HG03571 (cell line): ENCODE results near the gene BPIFB6.

Source experiments
- ATAC-seq: cut with Tn5 transposase; IDR thresholded peaks from one replicate; pipeline ENCODE4 v1.9.1; 2021; ENCODE audit not compliant: unreplicated experiment

BPIFB6 gene, protein sequence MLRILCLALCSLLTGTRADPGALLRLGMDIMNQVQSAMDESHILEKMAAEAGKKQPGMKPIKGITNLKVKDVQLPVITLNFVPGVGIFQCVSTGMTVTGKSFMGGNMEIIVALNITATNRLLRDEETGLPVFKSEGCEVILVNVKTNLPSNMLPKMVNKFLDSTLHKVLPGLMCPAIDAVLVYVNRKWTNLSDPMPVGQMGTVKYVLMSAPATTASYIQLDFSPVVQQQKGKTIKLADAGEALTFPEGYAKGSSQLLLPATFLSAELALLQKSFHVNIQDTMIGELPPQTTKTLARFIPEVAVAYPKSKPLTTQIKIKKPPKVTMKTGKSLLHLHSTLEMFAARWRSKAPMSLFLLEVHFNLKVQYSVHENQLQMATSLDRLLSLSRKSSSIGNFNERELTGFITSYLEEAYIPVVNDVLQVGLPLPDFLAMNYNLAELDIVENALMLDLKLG

DNA sequence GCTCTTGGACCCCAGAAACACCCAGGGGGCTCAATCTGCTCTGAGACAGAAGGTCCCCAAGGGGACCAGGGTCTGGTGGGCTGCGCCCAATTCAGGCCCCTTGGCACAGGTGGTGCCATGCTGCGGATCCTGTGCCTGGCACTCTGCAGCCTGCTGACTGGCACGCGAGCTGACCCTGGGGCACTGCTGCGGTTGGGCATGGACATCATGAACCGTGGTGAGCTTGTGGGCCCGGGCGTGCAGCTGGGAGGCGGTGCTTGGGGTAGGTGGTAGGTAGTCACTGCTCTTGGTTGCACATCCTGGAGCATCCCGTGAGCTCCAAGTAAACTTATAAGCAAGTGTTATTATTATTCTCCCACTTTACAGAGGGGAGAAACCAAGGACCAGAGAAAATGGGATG is at the start of gene BPIFB6:
Gene BPIFB6, plus strand, starts transcription at position 118 of the 400 bp plus-strand sequence. Its CDS starts 0 bp downstream, at position 118.
- ATAC-seq, result no peak

DNA sequence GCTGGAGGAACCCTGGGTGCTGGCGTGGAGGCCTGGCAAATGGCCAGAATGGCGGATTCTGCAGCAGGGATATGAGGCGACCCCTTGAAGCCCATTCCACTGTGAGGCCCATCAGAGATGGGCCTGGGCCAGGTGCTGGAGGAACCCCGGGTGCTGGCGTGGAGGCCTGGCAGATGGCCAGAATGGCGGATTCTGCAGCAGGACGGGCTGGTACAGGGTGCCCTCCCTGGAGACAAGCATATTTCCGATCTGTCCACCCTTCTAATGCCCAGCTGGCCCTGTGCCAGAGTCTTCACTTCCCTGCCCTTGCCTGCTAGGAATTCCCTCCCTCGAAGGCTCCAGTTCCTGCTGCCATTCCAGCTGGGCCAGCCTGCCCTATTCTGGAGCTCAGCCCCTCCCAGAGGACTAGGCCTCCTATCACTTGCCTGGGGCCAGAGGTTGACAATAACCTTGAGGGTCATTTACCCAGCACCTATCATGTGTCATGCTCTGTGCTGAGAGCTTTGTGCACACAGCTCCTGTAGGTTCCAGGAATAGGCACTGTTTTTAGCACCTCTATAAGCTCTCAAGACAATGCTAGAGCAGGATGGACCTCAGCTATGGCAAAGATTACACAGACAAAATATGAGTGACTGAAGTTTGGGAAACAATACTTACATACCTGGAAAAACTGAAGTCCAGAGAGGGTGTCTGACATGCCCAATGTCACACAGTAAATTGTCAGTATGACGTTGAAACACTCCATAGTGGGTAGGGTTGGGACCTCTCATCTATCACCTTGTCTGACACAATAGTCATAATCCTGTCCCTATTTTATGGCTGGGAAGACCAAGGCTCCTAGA is 48.6 kb upstream of the BPIFB6 start:
- ATAC-seq, result no peak

DNA sequence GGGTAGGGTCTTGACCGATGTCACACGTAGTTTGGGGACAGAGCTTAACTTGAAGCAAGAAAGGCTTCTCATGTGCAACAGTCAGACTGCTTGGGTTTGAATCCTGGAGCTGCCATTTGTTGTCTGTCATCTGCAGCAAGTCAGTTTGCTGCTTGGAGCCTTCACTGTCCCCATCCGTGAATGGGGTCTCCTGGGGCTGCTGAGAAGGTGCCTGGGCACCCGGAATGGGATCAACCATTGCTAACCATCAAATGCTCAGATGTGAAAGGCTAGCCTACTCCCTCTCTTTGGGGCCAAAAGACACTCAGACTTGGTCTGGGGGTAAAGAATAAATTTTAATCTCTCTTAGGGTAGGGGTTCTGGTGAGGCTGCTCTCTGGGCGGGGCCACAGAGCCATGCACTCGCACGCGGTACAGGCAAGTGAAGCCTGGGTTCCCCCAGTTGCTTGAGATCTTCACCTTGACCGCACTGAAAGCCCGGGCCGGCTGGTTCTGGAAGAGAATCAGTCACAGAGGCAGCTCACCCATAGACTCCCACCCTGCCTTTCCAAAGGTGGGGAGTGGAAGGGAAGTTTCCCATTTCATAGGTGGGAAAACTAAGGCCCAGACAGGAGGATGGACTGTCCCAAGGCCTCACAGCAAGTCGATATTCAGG is 47.9 kb upstream of the BPIFB6 start:
- ATAC-seq, result no peak

DNA sequence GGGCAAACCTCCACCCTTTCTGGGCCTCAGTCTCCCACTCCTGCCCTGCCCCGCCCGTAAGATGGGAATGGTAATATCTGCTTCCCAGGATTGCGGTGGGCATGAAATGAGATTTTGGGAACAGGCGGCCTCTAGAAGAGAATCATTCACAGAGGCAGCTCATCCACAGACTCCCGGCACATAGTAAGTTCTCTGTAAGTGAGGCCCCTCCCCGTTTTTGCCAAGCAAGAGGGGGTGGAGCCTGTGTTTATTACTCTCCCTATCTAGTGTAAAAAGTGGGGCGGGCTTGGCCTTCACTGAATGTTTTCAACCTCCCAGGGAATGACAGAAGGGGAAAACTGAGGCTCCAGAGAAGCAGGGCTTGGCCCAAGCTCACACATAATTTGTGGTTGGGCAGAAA is 47.3 kb upstream of the BPIFB6 start:
- ATAC-seq, result no peak

DNA sequence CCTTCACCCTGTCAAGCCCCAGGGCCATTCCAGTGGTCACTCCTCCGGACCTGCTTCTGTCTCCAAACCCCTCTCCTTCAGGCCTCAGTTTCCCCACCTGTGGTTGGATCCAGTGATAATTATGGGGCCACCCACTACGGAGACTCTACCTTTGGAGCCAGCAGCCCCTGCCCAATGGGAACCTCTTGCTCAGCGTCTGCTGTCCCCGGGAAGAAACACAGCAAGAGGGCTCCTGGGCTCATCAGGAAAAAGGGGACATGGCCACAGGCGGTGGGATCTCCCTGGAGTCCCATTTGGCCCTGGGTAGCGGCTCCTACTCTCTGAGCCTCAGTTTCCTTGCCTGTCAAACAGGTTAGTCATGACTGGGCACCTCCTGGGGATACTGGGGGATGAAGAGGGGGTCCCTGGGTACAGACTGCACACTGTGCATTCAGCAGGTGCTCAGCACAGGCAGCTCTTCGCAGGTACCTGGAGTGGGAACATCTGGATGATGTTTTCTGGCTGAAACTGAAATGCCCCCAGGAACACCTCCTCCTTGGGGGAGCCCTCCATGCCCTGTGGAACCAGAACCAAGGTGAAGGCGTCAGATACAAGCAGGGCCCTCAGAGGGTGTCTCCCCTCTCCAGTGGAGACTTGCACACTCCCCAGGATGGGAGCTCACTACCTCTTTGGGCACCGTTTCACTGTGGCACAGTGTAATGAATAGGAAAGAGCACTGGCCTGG is 46.7 kb upstream of the BPIFB6 start:
- no peak for ATAC-seq

DNA sequence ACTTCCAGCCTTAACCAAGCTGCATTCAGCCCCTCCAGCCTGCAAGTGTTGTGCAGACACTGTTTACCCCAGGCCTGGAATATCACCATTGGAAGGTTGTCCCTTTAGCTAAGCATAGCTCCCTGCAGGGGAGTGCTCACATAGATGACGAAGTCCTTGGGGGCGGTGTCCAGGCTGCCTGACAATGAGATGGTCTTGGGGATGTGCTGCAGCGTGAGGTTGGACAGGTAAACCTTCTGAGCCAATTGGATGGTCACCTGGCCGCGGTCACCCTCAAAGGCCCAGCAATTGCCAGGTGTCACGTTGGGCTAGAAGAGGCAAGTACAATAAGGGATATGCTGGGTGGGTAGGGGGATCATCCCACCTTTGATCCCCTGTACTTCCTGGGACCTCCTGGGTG is 45.9 kb upstream of the BPIFB6 start:
- no peak for ATAC-seq

DNA sequence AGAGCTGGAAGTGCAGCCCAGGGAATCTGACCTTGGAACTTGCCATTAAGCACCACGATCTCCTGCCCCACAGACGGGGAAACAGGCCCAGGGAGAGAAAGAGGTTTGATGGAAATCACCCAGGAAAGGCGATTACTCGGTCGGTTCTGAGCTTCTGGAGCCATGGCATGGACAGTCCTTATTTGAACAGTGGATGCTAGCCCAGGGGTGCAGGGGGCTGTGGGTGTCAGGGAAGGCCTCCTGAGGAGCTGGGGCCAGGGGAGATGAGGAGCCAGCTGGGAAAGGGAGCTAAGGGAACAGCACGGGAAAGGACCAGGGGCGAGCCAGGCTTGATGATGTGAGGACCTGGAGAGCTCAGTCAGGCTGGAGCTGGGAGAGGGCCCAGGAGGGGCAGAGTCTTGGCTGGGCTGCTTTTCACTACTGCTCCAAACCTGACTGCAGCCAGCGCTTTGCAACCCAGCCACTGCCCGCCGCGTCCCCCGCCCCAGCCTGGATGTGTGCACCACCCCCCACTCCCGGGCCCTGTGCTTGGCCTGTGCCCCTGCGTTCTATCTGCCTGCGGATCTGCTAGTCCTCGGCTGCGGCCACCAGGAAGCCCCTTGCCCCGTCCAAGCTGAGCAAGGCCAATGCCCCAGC is 45.0 kb upstream of the BPIFB6 start:
- ATAC-seq, result no peak

DNA sequence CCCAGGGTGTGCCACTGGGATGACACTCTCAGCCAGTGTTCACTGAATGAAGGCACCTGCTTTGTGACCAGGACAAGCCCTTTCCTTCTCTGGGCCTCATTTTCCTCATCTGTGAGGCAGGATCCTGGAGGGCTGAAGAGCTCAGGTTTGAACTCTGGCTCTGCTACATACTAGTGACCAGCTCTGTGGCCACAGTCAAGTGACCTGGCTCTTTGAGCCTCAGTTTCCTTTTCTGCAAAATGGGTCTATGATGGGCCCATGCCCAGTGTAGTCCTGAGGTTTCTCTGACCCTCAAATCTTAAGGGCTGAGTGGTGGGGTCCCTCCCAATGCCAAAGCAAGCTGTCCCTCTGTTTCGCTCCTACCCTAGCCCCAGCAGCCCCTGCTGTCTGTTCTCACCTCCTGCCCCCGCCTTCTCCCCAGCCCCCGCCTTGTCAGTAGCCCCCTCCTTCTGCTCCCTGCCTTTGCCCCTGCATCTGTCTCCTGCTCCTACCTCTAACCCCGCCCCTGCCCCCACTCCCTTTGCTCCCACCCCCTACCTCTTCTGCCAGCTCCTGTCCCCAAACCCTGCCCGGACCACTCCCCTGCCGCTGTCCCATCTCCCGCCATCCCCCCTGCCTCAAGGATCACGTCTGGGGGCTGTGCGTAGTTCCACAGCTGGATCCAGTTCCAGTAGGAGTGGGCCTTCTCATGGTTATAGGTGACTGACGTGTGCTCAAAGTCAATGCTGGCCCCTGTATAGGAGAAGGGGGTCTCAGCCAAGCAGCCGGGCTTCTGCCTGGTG is 44.2 kb upstream of the BPIFB6 start:
- no peak for ATAC-seq

DNA sequence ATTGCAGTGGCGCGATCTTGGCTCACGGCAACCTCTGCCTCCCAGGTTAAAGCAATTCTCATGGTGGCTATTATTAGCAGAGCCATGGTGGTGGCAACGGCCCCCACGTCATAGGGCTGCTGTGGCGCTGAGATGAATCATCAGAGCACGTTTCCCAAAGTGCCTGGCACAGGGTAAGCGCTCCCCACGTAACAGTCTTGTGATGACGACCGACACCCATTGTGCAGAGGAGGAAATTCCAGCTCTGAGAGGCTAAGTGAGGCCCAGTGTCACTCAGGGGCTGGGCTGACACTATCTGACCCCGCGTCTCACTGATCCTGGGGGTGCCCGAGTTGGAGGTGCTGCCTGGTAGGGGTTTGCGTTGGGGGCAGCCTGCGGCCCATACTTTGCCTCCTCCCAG is 43.4 kb upstream of the BPIFB6 start:
- no peak for ATAC-seq

DNA sequence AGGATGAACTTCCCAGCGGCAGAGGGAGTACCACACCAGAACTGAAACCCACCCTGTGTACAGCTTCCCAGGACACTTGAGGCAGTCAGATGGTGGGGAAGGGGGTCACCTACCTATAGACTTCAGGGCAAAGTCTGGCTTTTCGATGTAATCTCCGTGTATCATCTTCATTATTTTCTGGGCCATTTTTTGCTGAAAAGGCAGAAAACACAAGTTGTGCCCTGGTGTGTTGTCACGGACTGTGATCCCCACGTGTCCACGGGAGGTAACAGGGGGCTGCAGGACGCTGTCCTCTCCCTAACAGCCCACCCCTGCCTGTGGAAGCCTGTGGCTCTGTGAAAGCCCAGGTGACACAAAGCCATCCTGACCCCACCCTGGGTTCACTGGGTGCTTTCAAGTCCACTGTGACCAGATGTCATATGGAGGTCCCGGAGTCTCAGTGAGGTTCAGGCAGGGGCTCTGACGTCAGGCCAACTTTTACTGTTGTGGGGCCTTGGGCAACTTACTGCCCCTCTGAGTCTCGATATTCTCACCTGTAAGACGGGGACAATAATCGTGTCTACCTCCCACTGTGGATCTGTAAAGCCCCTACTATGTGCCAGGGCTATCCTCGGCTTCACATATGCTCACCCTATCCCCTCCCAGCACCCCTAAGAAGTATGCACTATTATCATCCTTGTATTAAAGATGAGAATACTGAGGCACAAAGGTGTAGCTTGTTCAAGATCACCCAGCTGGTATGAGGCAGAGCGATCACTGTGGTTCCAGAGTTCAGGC is 41.8 kb upstream of the BPIFB6 start:
- ATAC-seq, result no peak

DNA sequence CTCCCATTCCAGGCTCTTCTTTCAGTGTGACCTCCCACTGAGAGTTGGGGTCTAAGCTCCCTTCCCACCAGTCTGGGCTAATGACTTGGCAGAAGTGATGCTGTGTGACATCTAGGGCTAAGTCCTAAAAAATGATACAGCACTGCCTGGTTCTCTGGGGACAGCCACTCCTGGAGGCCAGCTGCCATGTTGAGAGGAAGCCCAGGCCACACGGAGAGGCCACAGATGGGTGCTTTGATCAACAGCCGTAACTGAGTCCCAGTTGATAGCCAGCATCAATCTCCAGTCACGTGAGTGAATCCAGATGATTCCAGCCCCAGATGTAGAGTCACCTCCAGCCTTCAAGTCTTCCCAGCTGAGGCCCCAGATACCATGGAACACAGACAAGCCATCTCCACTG is 41.0 kb upstream of the BPIFB6 start:
- no peak for ATAC-seq

DNA sequence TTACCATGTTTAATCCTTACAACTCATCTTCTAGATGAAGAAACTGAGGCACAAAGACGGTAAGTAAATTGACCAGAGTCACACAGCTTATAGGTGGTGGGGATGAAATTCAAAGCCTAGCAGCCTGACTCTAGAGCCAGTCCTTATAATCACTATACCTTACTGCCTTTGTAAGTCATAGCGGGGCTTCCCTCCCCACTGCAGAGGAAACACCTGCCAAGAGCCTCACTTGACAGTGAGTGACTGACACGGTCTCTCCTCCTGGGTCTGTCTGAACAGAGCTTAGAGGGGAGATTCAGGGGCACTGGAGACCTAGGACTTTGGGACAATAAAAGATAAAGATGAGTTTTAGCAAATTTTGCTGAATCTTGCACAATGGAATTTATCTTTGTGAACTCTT is 40.1 kb upstream of the BPIFB6 start:
- ATAC-seq, result no peak

DNA sequence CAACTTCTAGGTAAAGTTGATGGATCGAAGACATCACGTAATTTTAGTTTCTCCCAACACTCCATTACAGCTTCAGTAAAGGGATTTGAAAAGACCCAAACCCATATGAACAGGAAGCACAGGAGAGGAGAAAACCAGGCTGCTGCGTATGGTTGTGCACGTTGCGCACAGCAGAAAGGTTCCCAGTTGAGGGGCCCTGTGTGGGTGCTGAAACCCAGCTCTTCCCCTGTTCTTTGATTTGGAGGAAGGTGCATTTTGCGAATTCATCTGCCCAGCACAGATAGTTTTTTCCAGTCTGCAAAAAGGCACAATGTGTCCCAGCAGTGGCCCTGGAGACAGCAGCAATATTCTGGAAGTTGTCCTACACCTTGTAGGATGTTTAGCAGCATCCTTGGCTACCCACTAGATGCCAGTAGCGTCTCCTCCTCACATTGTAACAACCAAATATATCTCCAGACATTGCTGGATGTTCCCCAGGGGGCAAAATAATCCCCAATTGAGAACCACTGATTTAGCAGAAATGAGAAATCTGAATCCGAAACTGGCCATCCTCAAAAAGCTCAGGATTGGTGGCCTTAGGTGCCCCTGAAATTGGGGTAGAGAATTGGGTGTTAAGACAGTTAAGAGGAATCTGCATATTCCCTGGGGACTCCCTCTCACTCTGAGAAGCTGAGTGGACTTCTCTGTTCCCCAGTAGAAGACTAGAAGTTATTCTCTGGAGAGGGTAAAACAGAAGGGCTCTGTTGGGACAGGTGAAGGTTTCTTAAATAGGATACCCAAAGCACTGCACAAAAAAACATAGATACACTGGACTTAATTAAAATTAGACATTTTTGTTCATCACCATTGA is 39.4 kb upstream of the BPIFB6 start:
- no peak for ATAC-seq

DNA sequence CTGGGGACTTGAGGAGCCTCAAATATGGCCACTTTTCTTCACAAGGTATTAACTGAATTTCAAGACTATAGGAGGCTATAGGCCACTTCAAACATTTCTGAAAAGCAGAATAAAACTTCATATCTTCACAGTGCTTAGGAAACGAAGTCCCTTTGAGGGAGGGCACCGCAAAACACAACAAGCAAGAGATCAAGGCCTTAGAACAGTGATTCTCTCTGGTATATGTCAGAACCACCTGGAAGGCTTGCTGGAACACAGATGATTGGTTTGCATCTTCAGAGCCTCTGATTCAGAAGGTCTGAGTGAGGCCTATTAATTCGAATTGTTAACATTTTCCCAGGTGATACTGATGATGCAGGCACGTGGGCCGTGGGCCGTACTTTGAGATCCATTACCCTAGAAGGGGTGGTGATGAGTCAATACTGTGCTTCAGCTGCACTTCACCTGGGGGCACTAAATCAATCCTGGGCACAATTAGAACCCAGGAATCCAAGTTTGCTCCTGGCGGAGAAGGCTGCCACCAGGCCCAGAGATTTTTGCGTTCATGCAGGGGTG is 37.9 kb upstream of the BPIFB6 start:
- ATAC-seq, result no peak

DNA sequence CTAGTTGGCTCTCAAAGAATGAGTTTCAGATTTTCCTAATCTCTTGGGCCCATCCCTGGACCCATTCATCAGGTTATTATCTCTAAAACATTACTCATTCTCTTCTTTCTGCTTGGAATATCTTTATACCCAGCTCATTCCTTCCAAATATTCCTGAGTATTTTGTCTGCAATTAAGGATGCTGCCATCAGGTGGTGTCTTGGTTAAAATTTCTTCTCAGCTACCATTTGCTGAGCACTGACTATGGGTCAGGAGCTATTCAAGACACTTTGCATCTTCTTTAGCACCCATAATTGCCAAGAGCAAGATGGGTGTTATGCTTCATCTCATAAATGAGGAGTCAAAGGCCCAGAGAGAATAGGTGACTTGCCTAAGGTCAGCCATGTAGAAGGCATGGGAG is 35.6 kb upstream of the BPIFB6 start:
- no peak for ATAC-seq

DNA sequence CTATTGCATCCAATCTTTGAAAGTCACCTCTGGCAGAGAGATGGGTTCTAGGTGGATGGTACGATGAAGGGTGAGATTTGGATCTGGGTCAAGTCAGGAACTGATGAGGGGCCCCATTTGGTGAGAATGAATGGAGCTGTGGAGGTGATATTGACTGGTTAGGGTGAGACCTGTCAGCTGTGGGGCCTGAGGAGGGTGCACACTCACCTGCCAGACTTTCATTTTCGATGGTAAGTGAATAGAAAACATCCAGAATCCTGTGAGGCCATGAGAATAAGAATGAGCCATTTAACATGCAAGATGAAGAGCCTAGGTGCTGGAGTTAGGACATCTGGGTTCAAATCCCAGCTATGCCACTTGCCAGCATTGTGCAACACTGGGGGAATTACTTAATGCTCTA is 34.0 kb upstream of the BPIFB6 start:
- no peak for ATAC-seq

DNA sequence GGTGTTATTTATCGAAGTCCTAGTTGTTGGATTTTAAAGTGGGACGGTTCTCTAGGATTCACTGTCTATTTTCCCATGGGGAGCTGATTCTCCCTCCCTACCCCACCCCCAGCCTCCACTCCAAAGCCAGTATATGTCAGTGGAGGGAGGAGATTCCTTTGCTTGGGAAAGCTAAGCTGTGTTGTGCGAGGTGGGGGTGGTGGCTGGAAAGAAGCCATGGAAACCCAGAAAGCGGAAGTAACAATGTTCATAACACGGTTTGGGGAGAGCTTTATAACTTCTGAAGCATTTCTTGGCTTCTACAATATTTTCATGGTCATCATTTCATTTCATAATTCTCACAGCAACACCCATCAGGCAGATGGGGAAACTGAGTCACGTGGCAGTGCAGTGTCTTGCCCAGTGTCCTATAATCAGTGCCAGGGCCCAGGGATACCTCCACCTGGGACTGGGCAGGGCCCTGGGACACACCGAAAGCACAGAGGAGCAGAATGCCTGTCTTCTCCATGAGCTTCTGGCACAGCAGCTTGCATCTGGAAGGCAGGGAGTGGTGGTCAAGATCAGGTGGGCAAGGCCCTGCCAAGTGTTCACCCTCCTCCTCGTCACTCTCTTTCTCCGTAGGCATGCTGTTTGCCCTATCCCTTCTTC is 31.7 kb upstream of the BPIFB6 start:
- ATAC-seq, result no peak
